ENCODE measurements around the gene RASSF3.

Gene RASSF3

GRCh38 chr12:64707362-64707761 is 97.1 kb downstream of the RASSF3 start:
- Histone ChIP-seq H3K27me3 (ENCODE audit: control insufficient read depth, insufficient read depth, low read length) (no peaks in the 10 kb centered on the region), H3K9ac (ENCODE audit: low read depth, low read length) (no peak overlapping the region), H3K9me3 (replicated peaks; ENCODE audit: low read length) (no peaks in the 10 kb centered on the region), H3K4me3 (ENCODE audit: low read length) (no peak overlapping the region), H3K36me3 (ENCODE audit: insufficient read depth, low read length) (no peaks in the 10 kb centered on the region), H3K4me1 (ENCODE audit: control insufficient read depth, insufficient read depth, low read length) (peaks cover 2% of the 10 kb centered on the region), H3K4me2 (ENCODE audit: low read length) (no peak overlapping the region)

- Histone ChIP-seq H3K36me3 (ENCODE audit: insufficient read depth, low read length) (no peaks in the 10 kb centered on the region), H3K9me3 (replicated peaks; ENCODE audit: low read length) (no peaks in the 10 kb centered on the region), H3K27me3 (ENCODE audit: control insufficient read depth, insufficient read depth, low read length) (no peaks in the 10 kb centered on the region), H3K9ac (ENCODE audit: low read depth, low read length) (no peak overlapping the region), H3K4me1 (ENCODE audit: control insufficient read depth, insufficient read depth, low read length) (peaks cover 2% of the 10 kb centered on the region), H3K4me3 (ENCODE audit: low read length) (no peak overlapping the region), H3K4me2 (ENCODE audit: low read length) (no peak overlapping the region)
These were observed 97.6 kb downstream of the RASSF3 start for GRCh38 chr12:64707926-64708325.

- no peak overlapping the region for H3K4me2 ChIP-seq (ENCODE audit: low read length)
- no peak overlapping the region for H3K9ac ChIP-seq (ENCODE audit: low read depth, low read length)
- H3K4me3 ChIP-seq (ENCODE audit: low read length) = no peak overlapping the region
- no peaks in the 10 kb centered on the region for H3K9me3 ChIP-seq (replicated peaks; ENCODE audit: low read length)
- H3K27me3 ChIP-seq (ENCODE audit: control insufficient read depth, insufficient read depth, low read length) = no peaks in the 10 kb centered on the region
- H3K36me3 ChIP-seq (ENCODE audit: insufficient read depth, low read length) = peaks cover 4% of the 10 kb centered on the region
- peaks cover 7% of the 10 kb centered on the region for H3K4me1 ChIP-seq (ENCODE audit: control insufficient read depth, insufficient read depth, low read length)
These were observed 99.1 kb downstream of the RASSF3 start for GRCh38 chr12:64709429-64709828.

- H3K27me3 ChIP-seq (ENCODE audit: control insufficient read depth, insufficient read depth, low read length) = no peaks in the 10 kb centered on the region
These were observed 103.1 kb downstream of the RASSF3 start for GRCh38 chr12:64713376-64713775.

GRCh38 chr12:64714551-64714968 is 104.3 kb downstream of the RASSF3 start:
- peaks cover 22% of the 10 kb centered on the region for H3K4me1 ChIP-seq (ENCODE audit: control insufficient read depth, insufficient read depth, low read length)
- H3K27me3 ChIP-seq (ENCODE audit: control insufficient read depth, insufficient read depth, low read length) = no peaks in the 10 kb centered on the region
- no peak overlapping the region for H3K9ac ChIP-seq (ENCODE audit: low read depth, low read length)
- H3K9me3 ChIP-seq (replicated peaks; ENCODE audit: low read length) = no peaks in the 10 kb centered on the region
- H3K4me3 ChIP-seq (ENCODE audit: low read length) = no peak overlapping the region
- peaks cover 24% of the 10 kb centered on the region for H3K36me3 ChIP-seq (ENCODE audit: insufficient read depth, low read length)
- no peak overlapping the region for H3K4me2 ChIP-seq (ENCODE audit: low read length)

More at GRCh38 chr12:64713376-64713775, 103.1 kb downstream of the RASSF3 start:
- H3K4me2 ChIP-seq (ENCODE audit: low read length) = no peak overlapping the region
- H3K4me1 ChIP-seq (ENCODE audit: control insufficient read depth, insufficient read depth, low read length) = peaks cover 22% of the 10 kb centered on the region
- peaks cover 21% of the 10 kb centered on the region for H3K36me3 ChIP-seq (ENCODE audit: insufficient read depth, low read length)
- no peak overlapping the region for H3K9ac ChIP-seq (ENCODE audit: low read depth, low read length)
- H3K9me3 ChIP-seq (replicated peaks; ENCODE audit: low read length) = no peaks in the 10 kb centered on the region
- H3K4me3 ChIP-seq (ENCODE audit: low read length) = no peak overlapping the region

- Histone ChIP-seq H3K36me3 (ENCODE audit: insufficient read depth, low read length) (peaks cover 39% of the 10 kb centered on the region), H3K9ac (ENCODE audit: low read depth, low read length) (no peak overlapping the region), H3K4me3 (ENCODE audit: low read length) (no peak overlapping the region)
These were observed 106.1 kb downstream of the RASSF3 start for GRCh38 chr12:64716371-64716770.

GRCh38 chr12:64716839-64717455 is 106.7 kb downstream of the RASSF3 start:
- H3K4me2 ChIP-seq (ENCODE audit: low read length) = no peak overlapping the region
- peaks cover 44% of the 10 kb centered on the region for H3K36me3 ChIP-seq (ENCODE audit: insufficient read depth, low read length)
- no peaks in the 10 kb centered on the region for H3K27me3 ChIP-seq (ENCODE audit: control insufficient read depth, insufficient read depth, low read length)
- no peak overlapping the region for H3K4me3 ChIP-seq (ENCODE audit: low read length)
- no peaks in the 10 kb centered on the region for H3K9me3 ChIP-seq (replicated peaks; ENCODE audit: low read length)
- no peak overlapping the region for H3K9ac ChIP-seq (ENCODE audit: low read depth, low read length)
- H3K4me1 ChIP-seq (ENCODE audit: control insufficient read depth, insufficient read depth, low read length) = peaks cover 22% of the 10 kb centered on the region

More at GRCh38 chr12:64716371-64716770, 106.1 kb downstream of the RASSF3 start:
- peaks cover 22% of the 10 kb centered on the region for H3K4me1 ChIP-seq (ENCODE audit: control insufficient read depth, insufficient read depth, low read length)
- H3K4me2 ChIP-seq (ENCODE audit: low read length) = no peak overlapping the region
- H3K9me3 ChIP-seq (replicated peaks; ENCODE audit: low read length) = no peaks in the 10 kb centered on the region
- no peaks in the 10 kb centered on the region for H3K27me3 ChIP-seq (ENCODE audit: control insufficient read depth, insufficient read depth, low read length)

GRCh38 chr12:64718649-64719048 is 108.4 kb downstream of the RASSF3 start:
- Histone ChIP-seq H3K4me1 (ENCODE audit: control insufficient read depth, insufficient read depth, low read length) (peaks cover 22% of the 10 kb centered on the region), H3K27me3 (ENCODE audit: control insufficient read depth, insufficient read depth, low read length) (no peaks in the 10 kb centered on the region), H3K36me3 (ENCODE audit: insufficient read depth, low read length) (peaks cover 51% of the 10 kb centered on the region), H3K4me3 (ENCODE audit: low read length) (no peak overlapping the region), H3K9me3 (replicated peaks; ENCODE audit: low read length) (no peaks in the 10 kb centered on the region), H3K9ac (ENCODE audit: low read depth, low read length) (no peak overlapping the region), H3K4me2 (ENCODE audit: low read length) (no peak overlapping the region)

GRCh38 chr12:64720884-64721283 is 110.6 kb downstream of the RASSF3 start:
- Histone ChIP-seq H3K27me3 (ENCODE audit: control insufficient read depth, insufficient read depth, low read length) (no peaks in the 10 kb centered on the region), H3K36me3 (ENCODE audit: insufficient read depth, low read length) (peaks cover 46% of the 10 kb centered on the region), H3K9me3 (replicated peaks; ENCODE audit: low read length) (no peaks in the 10 kb centered on the region), H3K4me2 (ENCODE audit: low read length) (no peak overlapping the region), H3K4me3 (ENCODE audit: low read length) (no peak overlapping the region), H3K9ac (ENCODE audit: low read depth, low read length) (no peak overlapping the region), H3K4me1 (ENCODE audit: control insufficient read depth, insufficient read depth, low read length) (peaks cover 4% of the 10 kb centered on the region)

- peaks cover 40% of the 10 kb centered on the region for H3K36me3 ChIP-seq (ENCODE audit: insufficient read depth, low read length)
These were observed 112.5 kb downstream of the RASSF3 start for GRCh38 chr12:64722835-64723234.

GRCh38 chr12:64723630-64724029 is 113.3 kb downstream of the RASSF3 start:
- Histone ChIP-seq H3K36me3 (ENCODE audit: insufficient read depth, low read length) (peaks cover 40% of the 10 kb centered on the region), H3K9ac (ENCODE audit: low read depth, low read length) (no peak overlapping the region), H3K4me3 (ENCODE audit: low read length) (no peak overlapping the region), H3K27me3 (ENCODE audit: control insufficient read depth, insufficient read depth, low read length) (no peaks in the 10 kb centered on the region), H3K9me3 (replicated peaks; ENCODE audit: low read length) (no peaks in the 10 kb centered on the region), H3K4me2 (ENCODE audit: low read length) (no peak overlapping the region), H3K4me1 (ENCODE audit: control insufficient read depth, insufficient read depth, low read length) (no peaks in the 10 kb centered on the region)

More at GRCh38 chr12:64722835-64723234, 112.5 kb downstream of the RASSF3 start:
- no peaks in the 10 kb centered on the region for H3K9me3 ChIP-seq (replicated peaks; ENCODE audit: low read length)
- no peak overlapping the region for H3K4me3 ChIP-seq (ENCODE audit: low read length)
- no peak overlapping the region for H3K9ac ChIP-seq (ENCODE audit: low read depth, low read length)
- H3K4me2 ChIP-seq (ENCODE audit: low read length) = no peak overlapping the region
- H3K4me1 ChIP-seq (ENCODE audit: control insufficient read depth, insufficient read depth, low read length) = no peaks in the 10 kb centered on the region
- H3K27me3 ChIP-seq (ENCODE audit: control insufficient read depth, insufficient read depth, low read length) = no peaks in the 10 kb centered on the region

GRCh38 chr12:64724201-64724745 is 114.0 kb downstream of the RASSF3 start:
- H3K9ac ChIP-seq (ENCODE audit: low read depth, low read length) = no peak overlapping the region
- peaks cover 40% of the 10 kb centered on the region for H3K36me3 ChIP-seq (ENCODE audit: insufficient read depth, low read length)
- H3K4me3 ChIP-seq (ENCODE audit: low read length) = no peak overlapping the region

More at GRCh38 chr12:64724201-64724745, 114.0 kb downstream of the RASSF3 start:
- no peaks in the 10 kb centered on the region for H3K27me3 ChIP-seq (ENCODE audit: control insufficient read depth, insufficient read depth, low read length)
- no peaks in the 10 kb centered on the region for H3K9me3 ChIP-seq (replicated peaks; ENCODE audit: low read length)
- H3K4me1 ChIP-seq (ENCODE audit: control insufficient read depth, insufficient read depth, low read length) = no peaks in the 10 kb centered on the region
- no peak overlapping the region for H3K4me2 ChIP-seq (ENCODE audit: low read length)
